HCT116 (cell line): ENCODE data around the gene PPEF1. TPM values are rescaled to one million over a fixed set of nuclear protein-coding genes. Genes with fewer than 3 reads are reported as not detected.

Source experiments
- ATAC-seq: fragments of 200-7000 bp; cut with Tn5 transposase; 2 replicates; pipeline ENCODE4 v1.9.1; 2020; ENCODE audit warnings: mild to moderate bottlenecking, moderate library complexity
- BruUV-seq: library from RNA; stranded (reverse); fragments of 400-500 nt; replicated peaks from 2 replicates; lab custom pipeline; 2021; lab: Mats Ljungman, UMichigan
- CTCF ChIA-PET: fragments of 300-600 bp; sonication (Branson Sonifier 250); formaldehyde crosslinking; loops from one replicate; lab custom pipeline; 2021; ENCODE audit warnings: antibody characterized with exemption; lab: Charles Lee
- POLR2A ChIA-PET: fragments of 300-600, 350-600 bp; sonication (Branson Sonifier 250); formaldehyde crosslinking; loops from one replicate; lab custom pipeline; 2021; ENCODE audit warnings: antibody characterized with exemption; lab: Charles Lee
- RAD21 ChIA-PET, 2 experiments: fragments of 300-600 bp; sonication (Branson Sonifier 250); formaldehyde crosslinking; loops; one replicate each; lab custom pipeline; 2023; ENCODE audit warnings: low total read pairs in 2 of 2; ENCODE audit not compliant: uncharacterized antibody in 2 of 2, unreplicated experiment in 2 of 2, low non-redundant PET in 1 of 2; lab: Charles Lee
- DNase-seq: peaks from one replicate; pipeline ENCODE4 v3.0.0-alpha.2; 2010; ENCODE audit warnings: low read depth, low spot score
- H2AFZ ChIP-seq: fragments of 200-600 bp; shearing (Covaris generic), sonication (generic); 2 replicates; pipeline ENCODE4 v1.6.1; 2017; ENCODE audit warnings: low read depth, mixed run types, mixed read lengths, antibody characterized with exemption, low read length; ENCODE audit not compliant: poor library complexity, severe bottlenecking
- H3K27ac ChIP-seq: 2 replicates; pipeline ENCODE4 v1.5.1; 2012; ENCODE audit warnings: low read depth, low read length
- H3K27me3 ChIP-seq: fragments of 200-600 bp; sonication (generic); 2 replicates; pipeline ENCODE4 v1.6.1; 2016; ENCODE audit warnings: mixed run types, low read length, mixed read lengths; ENCODE audit not compliant: insufficient read depth
- H3K36me3 ChIP-seq, 2 experiments: fragments of 200-500 bp in 1 of 2; fragments of 200-600 bp in 1 of 2; sonication (Bioruptor generic) in 1 of 2; sonication (generic) in 1 of 2; 2 replicates each; pipeline versions ENCODE4 v1.5.1 to v1.6.1; 2014 to 2016; ENCODE audit warnings: low read length in 2 of 2, inconsistent platforms in 1 of 2, mixed read lengths in 1 of 2, mixed run types in 1 of 2; ENCODE audit not compliant: insufficient read depth in 2 of 2, control insufficient read depth in 1 of 2
- H3K4me1 ChIP-seq, 2 experiments: fragments of 200-600 bp in 1 of 2; sonication (generic) in 1 of 2; 2 replicates each; pipeline versions ENCODE4 v1.5.1 to v1.6.1; 2012 to 2017; ENCODE audit warnings: low read length in 2 of 2, inconsistent platforms in 1 of 2, mild to moderate bottlenecking in 1 of 2, mixed read lengths in 1 of 2, mixed run types in 1 of 2, moderate library complexity in 1 of 2; ENCODE audit not compliant: insufficient read depth in 2 of 2, control insufficient read depth in 1 of 2
- H3K4me2 ChIP-seq: fragments of 200-600 bp; sonication (generic); 2 replicates; pipeline ENCODE4 v1.6.1; 2017; ENCODE audit warnings: mixed run types, low read length, mixed read lengths
- H3K4me3 ChIP-seq, 2 experiments: fragments of 200-600 bp in 1 of 2; sonication (generic) in 1 of 2; replicated peaks in 1 of 2; 2 replicates each; pipeline ENCODE4 v1.5.1; 2011 to 2016; ENCODE audit warnings: low read length in 2 of 2, control low read depth in 1 of 2, low read depth in 1 of 2, mild to moderate bottlenecking in 1 of 2, mixed read lengths in 1 of 2, mixed run types in 1 of 2
- H3K79me2 ChIP-seq: fragments of 200-600 bp; sonication (generic); 2 replicates; pipeline ENCODE4 v1.6.1; 2017; ENCODE audit warnings: mild to moderate bottlenecking, mixed run types, low read length, moderate library complexity, mixed read lengths; ENCODE audit not compliant: insufficient read depth
- H3K9ac ChIP-seq: fragments of 200-600 bp; sonication (generic); 2 replicates; pipeline ENCODE4 v1.6.1; 2016; ENCODE audit warnings: low read length, mixed read lengths
- H3K9me2 ChIP-seq: fragments of 200-600 bp; sonication (generic), shearing (Covaris generic); 2 replicates; pipeline ENCODE4 v1.6.1; 2017; ENCODE audit warnings: mixed run types, mild to moderate bottlenecking, moderate library complexity; ENCODE audit not compliant: insufficient read depth
- H3K9me3 ChIP-seq, 2 experiments: fragments of 200-500 bp in 1 of 2; fragments of 200-600 bp in 1 of 2; sonication (Bioruptor generic) in 1 of 2; sonication (generic) in 1 of 2; 2 replicates each; pipeline ENCODE4 v1.6.1; 2014 to 2017; ENCODE audit warnings: low read length in 2 of 2, mixed read lengths in 2 of 2, inconsistent platforms in 1 of 2, low read depth in 1 of 2, mild to moderate bottlenecking in 1 of 2, mixed run types in 1 of 2, moderate library complexity in 1 of 2; ENCODE audit not compliant: control insufficient read depth in 1 of 2, insufficient read depth in 1 of 2
- H4K20me1 ChIP-seq: fragments of 200-600 bp; sonication (generic), shearing (Covaris generic); 2 replicates; pipeline ENCODE4 v1.6.1; 2017; ENCODE audit warnings: mixed run types, mild to moderate bottlenecking, moderate library complexity; ENCODE audit not compliant: insufficient read depth
- CEBPB ChIP-seq: IDR thresholded peaks from 2 replicates; pipeline ENCODE4 v1.6.1; 2012; ENCODE audit warnings: low read depth
- CTCF ChIP-seq, 3 experiments: fragments of 200-600 bp in 1 of 3; sonication (generic) in 1 of 3; IDR thresholded peaks in 2 of 3; conservative IDR thresholded peaks in 1 of 3; 2 replicates each; pipeline ENCODE4 v1.5.1; 2012 to 2017; ENCODE audit warnings: low read depth in 2 of 3, low read length in 2 of 3, antibody characterized with exemption in 1 of 3, borderline replicate concordance in 1 of 3, control low read depth in 1 of 3, mild to moderate bottlenecking in 1 of 3, mixed read lengths in 1 of 3, mixed run types in 1 of 3, moderate library complexity in 1 of 3; ENCODE audit not compliant: insufficient read depth in 1 of 3
- ELF1 ChIP-seq: IDR thresholded peaks from 2 replicates; pipeline ENCODE4 v1.6.1; 2012; ENCODE audit warnings: low read depth, borderline replicate concordance
- EZH2 ChIP-seq: fragments of 200-600 bp; sonication (generic); IDR thresholded peaks from 2 replicates; pipeline ENCODE4 v1.6.1; 2017; ENCODE audit warnings: antibody characterized with exemption, mixed run types
- JUND ChIP-seq: IDR thresholded peaks from 2 replicates; pipeline ENCODE4 v1.6.1; 2012
- POLR2A ChIP-seq: IDR thresholded peaks from 2 replicates; pipeline ENCODE4 v1.7.0; 2011; ENCODE audit warnings: borderline replicate concordance; ENCODE audit not compliant: insufficient read depth, insufficient read length; ENCODE audit errors: extremely low read depth
- POLR2AphosphoS5 ChIP-seq: IDR thresholded peaks from 2 replicates; pipeline ENCODE4 v1.6.1; 2011; ENCODE audit warnings: mild to moderate bottlenecking, low read depth, low read length, moderate library complexity
- ZFX ChIP-seq: fragments of 450-650 bp; IDR thresholded peaks from 2 replicates; pipeline ENCODE4 v1.6.1; 2017
- ZNF274 ChIP-seq: fragments of 200-500 bp; sonication (Bioruptor generic); IDR thresholded peaks from 2 replicates; pipeline ENCODE4 v1.6.1; 2014; ENCODE audit warnings: mild to moderate bottlenecking, low read depth, low read length, inconsistent platforms
- intact Hi-C: fragments of 100-400 bp; cut with micrococcal nuclease; formaldehyde crosslinking; loops from 2 replicates; pipeline ENCODE4 v1.10.0; 2022
- total RNA-seq: library from RNA; stranded (reverse); gene quantifications from one replicate; pipeline ENCODE4 v1.2.1, GENCODE V29; 2021; ENCODE audit not compliant: unreplicated experiment
- TF ChIP-seq, protein P1 (sequence below): IDR thresholded peaks from 2 replicates; pipeline ENCODE4 v1.6.1; 2012
- TF ChIP-seq, protein P2 (sequence below): IDR thresholded peaks from 2 replicates; pipeline ENCODE4 v1.6.1; 2012

The PPEF1 gene
- total RNA-seq, 1 experiment from 2014 or later = not detected

DNA sequence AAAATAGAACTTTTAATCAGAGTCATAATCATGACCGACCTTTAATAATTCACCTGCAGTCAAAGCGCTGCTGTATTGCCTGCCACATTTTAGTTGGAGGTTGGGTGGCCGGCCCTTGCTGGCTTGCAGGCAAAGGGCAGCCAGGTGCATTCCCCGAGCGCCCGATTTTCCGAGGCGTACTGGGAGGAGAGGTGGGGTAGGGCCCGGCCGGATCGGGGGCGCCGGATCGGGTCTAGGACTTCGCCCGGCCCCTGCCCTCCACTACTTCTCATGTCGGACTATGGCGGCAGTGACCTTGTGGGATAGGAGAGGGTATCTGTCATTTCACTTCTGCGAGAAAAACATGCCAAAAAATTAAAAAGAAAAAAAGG, 33.0 kb upstream of the PPEF1 start:
- no peak for TF ChIP-seq ELF1
- no peak for TF ChIP-seq JUND
- no peak for TF ChIP-seq POLR2A
- TF ChIP-seq, protein P1, sequence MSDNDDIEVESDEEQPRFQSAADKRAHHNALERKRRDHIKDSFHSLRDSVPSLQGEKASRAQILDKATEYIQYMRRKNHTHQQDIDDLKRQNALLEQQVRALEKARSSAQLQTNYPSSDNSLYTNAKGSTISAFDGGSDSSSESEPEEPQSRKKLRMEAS = no peak
- no peak for TF ChIP-seq POLR2AphosphoS5
- TF ChIP-seq, protein P2, sequence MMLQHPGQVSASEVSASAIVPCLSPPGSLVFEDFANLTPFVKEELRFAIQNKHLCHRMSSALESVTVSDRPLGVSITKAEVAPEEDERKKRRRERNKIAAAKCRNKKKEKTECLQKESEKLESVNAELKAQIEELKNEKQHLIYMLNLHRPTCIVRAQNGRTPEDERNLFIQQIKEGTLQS = no peak
- no peak for TF ChIP-seq CTCF (IDR thresholded peaks at IDR 0.05 in 2 of 3, conservative IDR thresholded peaks at IDR 0.05 in 1 of 3; ENCODE audit: borderline replicate concordance in 1 of 3, insufficient read depth in 1 of 3, low read depth in 2 of 3, low read length in 2 of 3)
- TF ChIP-seq EZH2 = no peak
- TF ChIP-seq CEBPB = no peak
- TF ChIP-seq ZNF274 = no peak
- TF ChIP-seq ZFX = no peak
- ChIA-PET CTCF (no interaction called here), POLR2A (no interaction called here), RAD21 (no interaction called here)
- H3K79me2 ChIP-seq = no peaks in the 10 kb centered on the region
- no peaks in the 10 kb centered on the region for H3K27me3 ChIP-seq
- H3K9me3 ChIP-seq = no peaks in the 10 kb centered on the region
- H3K4me2 ChIP-seq = no peak overlapping the region
- no peak overlapping the region for H2AFZ ChIP-seq
- H3K9me2 ChIP-seq = no peaks in the 10 kb centered on the region
- no peak overlapping the region for H3K9ac ChIP-seq
- ATAC-seq = no peak
- no peak overlapping the region for H3K4me3 ChIP-seq
- intact Hi-C loops = loop anchor here (10.0 kb wide), 1 partner anchor 250 kb away; the partner anchor contains the start of gene CDKL5
- H3K4me1 ChIP-seq = peaks cover 0 to 6% of the 10 kb centered on the region in 2 experiments; a peak in 1 of 4 replicates
- BruUV-seq = no TSS peak
- no peak overlapping the region for H3K27ac ChIP-seq
- no peak for DNase-seq
- H4K20me1 ChIP-seq = no peaks in the 10 kb centered on the region
- no peaks in the 10 kb centered on the region for H3K36me3 ChIP-seq
